GM12801 (cell line): Measurements from ENCODE around the gene PPP1R9B.

Experiments used
- TF ChIP-seq, protein P1 (sequence below): IDR thresholded peaks from one replicate; pipeline ENCODE4 v1.5.1; 2011; ENCODE audit warnings: control low read depth; ENCODE audit not compliant: insufficient read length; ENCODE audit errors: extremely low read depth

PPP1R9B gene

DNA sequence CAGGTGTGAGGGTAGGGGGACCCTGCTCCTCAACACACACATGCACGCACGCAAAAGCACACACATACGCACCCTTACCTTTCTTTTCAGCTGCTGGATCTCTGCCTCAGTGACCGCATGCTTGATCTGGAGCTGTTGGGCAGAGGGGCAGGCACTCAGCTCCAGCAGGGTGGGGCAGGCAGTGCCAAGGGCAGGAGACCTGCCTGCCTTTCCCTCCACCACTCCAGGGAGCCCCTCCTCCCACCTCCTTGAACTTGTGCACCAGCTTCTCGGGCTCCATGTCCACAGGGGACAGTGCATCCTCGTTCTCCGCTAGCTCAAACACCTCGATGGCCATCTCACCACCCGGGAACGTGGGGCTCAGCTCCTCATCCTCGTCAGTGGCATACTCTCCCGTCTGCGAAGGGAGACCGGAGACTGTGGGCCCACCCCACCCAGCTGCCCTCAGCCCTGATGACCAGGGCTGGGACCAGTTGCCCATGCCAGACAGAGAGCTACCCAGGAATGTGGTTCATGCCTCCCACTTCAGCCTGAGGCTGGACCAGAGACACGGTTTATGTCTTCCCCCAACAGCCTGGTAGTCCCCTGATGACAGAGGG is 11.2 kb downstream of the PPP1R9B start:
- TF ChIP-seq, protein P1, sequence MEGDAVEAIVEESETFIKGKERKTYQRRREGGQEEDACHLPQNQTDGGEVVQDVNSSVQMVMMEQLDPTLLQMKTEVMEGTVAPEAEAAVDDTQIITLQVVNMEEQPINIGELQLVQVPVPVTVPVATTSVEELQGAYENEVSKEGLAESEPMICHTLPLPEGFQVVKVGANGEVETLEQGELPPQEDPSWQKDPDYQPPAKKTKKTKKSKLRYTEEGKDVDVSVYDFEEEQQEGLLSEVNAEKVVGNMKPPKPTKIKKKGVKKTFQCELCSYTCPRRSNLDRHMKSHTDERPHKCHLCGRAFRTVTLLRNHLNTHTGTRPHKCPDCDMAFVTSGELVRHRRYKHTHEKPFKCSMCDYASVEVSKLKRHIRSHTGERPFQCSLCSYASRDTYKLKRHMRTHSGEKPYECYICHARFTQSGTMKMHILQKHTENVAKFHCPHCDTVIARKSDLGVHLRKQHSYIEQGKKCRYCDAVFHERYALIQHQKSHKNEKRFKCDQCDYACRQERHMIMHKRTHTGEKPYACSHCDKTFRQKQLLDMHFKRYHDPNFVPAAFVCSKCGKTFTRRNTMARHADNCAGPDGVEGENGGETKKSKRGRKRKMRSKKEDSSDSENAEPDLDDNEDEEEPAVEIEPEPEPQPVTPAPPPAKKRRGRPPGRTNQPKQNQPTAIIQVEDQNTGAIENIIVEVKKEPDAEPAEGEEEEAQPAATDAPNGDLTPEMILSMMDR: no peak

GRCh38 chr17:50137042-50137441 is 13.4 kb downstream of the PPP1R9B start:
- TF ChIP-seq, protein P1: no peak

DNA sequence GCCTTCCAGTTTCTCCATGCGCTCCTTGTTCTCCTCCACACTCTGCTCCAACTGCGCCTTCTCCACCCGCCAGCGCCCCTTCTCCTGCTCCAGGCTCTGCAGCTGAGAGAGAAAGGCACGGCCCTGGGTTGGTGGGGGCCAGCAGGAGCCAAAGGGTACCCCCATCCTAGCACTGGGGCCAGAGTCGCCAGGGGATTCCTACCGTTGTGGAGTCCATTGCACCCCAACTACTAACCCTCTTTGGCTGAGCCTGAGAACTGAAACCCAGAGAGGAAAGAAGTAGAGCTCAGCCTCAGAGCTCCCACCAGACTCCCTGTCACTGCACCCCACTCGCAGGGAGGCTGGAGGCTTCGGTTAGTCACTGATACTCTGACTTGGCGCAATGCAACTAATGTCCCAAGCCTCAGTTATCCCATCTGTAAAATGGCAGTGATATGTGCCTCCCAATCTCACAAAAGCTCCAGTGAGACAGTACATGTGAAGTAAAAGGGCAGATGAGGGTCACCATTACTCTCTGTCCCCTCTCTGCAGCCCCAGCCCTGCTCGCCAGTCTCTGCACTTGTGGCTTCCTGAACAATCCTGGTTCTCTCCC is 14.3 kb downstream of the PPP1R9B start:
- TF ChIP-seq, protein P1: no peak

- TF ChIP-seq, protein P1: no peak
These were observed 15.0 kb downstream of the PPP1R9B start for GRCh38 chr17:50135316-50136095.

DNA sequence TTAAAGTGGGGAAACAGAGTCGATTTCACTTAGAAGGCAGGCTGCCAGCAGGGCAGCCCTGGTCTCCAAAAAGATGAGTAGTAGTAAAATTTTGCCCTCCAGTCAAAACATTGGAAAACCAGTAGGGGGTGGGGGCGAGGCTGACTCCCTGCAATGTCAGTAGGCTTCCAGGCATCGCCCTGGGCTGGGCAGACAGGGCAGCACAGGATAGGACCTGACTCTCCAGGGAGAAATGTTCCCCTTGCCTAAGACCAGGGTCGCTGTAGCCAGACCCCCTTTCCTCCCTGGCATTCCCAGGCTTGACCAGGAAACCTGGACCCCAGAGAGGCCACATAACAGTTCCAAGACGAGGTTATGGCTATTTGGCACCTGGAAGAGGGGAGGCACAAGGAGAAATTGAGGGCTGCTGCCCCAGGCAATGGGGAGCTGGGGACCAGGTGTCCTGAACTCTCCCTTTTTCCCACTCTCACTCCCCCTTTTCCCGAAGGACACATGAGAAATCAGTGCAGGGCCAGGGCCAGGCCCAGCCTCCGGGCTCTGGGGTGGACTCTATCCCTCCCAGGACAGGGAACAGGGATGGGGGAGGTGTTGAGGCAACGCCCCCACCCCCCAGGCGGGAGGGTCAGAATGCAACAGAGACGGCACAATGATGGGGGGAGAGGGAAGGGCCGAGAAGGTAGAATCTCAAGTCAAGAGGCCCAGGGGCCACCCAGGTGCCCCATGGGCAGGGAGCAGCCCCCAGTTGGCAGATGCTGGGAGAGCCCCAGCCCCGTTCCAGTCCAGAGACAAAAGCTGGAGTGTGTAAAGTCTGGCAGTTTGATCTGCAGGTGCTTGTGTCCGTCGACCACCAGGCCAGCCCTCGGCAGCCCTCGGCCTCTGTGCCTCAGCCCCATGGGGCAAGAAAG is 16.0 kb downstream of the PPP1R9B start:
- TF ChIP-seq, protein P1: no peak

DNA sequence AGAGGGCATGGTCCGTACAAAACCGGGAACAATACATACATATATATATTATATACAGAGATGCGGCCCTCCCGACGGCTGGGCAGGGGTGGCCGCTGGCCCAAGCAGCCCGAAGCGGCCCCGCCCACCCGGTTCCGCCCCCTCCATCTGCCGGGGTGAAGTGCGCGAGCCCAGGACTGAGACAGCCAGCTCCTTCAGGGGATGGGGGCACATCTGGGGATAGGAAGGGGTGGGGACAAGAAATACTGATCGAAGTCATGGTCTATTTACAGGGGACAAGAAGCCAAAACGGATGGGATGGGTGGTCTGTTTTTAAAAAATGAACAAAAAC is 16.7 kb downstream of the PPP1R9B start:
- TF ChIP-seq, protein P1: no peak

GRCh38 chr17:50133028-50133768 is 17.3 kb downstream of the PPP1R9B start:
- TF ChIP-seq, protein P1: no peak
